G401 (cell line): ENCODE results near the gene PPFIA4. TPM values are rescaled to one million over a fixed set of nuclear protein-coding genes. Genes with fewer than 3 reads are reported as not detected.

Experiments
- DNase-seq: peaks from one replicate; pipeline ENCODE4 v3.0.0-alpha.2; 2015; ENCODE audit warnings: low spot score
- in situ Hi-C: cut with HindIII; loops from 2 replicates; pipeline ENCODE4 v1.10.0; 2016; ENCODE audit warnings: low sequenced_read_pairs, mixed read lengths
- total RNA-seq: library from RNA; depleted of rRNA; stranded (reverse); fragments of >200 nt; shearing (Covaris generic); gene quantifications from 2 replicates; pipeline ENCODE4 v1.2.3, GENCODE V29; 2014

The PPFIA4 gene
- total RNA-seq, 1 experiment from 2014 or later: 2.1 TPM

GRCh38 chr1:203076031-203076511 lies 49.8 kb downstream of the PPFIA4 start:
- in situ Hi-C loops: no loop called here
- peak; percentile 58 for DNase-seq

DNA sequence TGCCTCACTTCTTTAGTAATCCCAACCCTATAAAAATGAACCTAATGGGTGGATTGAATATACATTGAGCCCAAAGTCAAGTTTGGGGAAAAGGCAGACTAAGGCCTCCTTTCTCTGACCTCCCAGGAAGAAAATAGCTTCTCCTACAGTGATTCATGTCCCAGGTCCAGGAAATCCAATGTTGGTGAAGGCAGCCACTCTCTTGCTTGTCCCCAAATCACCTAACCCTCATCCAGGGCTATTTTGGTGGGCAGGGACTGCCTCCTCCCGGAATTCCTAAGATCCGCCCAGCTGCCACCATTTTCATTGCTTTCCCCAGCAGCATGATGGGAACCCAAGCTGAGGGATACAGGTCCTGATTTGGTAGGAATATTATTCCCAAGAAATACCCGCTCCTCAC lies 51.1 kb downstream of the PPFIA4 start:
- no peak for DNase-seq
- in situ Hi-C loops: no loop called here

GRCh38 chr1:203077956-203078355 lies 51.7 kb downstream of the PPFIA4 start:
- no peak for DNase-seq
- in situ Hi-C loops: no loop called here

DNA sequence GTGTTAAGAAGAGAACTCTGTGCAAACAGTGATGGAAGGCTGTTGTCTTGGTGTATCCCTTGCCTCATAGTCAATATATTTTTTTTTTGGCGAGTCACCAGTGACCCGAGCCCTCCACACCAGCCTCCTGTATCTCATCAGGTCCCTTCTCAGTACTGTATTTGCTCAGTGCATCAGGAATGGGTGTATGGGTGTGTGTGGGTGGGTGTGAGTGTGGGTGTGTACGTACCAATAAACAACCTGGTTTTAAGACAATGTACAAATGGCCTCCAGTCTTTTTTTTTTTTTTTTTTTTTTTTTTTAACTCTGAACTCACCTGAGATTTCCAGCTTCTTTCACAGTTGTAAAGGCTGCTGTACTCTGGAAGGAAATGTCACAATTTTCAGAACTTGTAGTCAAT lies 52.2 kb downstream of the PPFIA4 start:
- in situ Hi-C loops: no loop called here
- no peak for DNase-seq

DNA sequence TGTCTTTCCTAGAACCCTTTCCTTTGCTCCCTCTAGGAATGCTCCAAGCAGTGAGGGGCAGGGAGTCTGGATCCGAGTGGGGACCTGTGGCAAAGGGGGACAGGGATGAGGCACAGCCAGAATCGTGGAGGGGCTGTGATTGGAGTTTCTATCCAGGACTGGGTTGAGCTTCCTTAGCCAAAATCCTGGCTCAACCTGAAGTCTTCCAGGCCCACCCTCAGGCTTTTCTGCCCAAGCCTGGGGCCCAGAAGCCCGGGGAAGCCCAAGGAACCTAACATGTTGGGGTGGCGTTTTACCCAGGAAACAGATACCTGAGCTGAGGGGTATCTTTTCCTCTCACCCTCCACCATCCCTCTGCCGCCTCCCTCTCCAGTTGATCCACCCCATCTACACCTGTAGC lies 54.2 kb downstream of the PPFIA4 start:
- in situ Hi-C loops: no loop called here
- DNase-seq: no peak

- DNase-seq: no peak
- in situ Hi-C loops: no loop called here
Observed at GRCh38 chr1:203081465-203082230, 55.4 kb downstream of the PPFIA4 start.

- in situ Hi-C loops: no loop called here
- DNase-seq: no peak
Observed at GRCh38 chr1:203082231-203082505, 55.9 kb downstream of the PPFIA4 start.

- no peak for DNase-seq
- in situ Hi-C loops: no loop called here
Observed at GRCh38 chr1:203082571-203083462, 56.5 kb downstream of the PPFIA4 start.

- in situ Hi-C loops: no loop called here
- DNase-seq: no peak
Observed at GRCh38 chr1:203083463-203083921, 57.2 kb downstream of the PPFIA4 start.

- in situ Hi-C loops: no loop called here
Observed at GRCh38 chr1:203084588-203085527, 58.6 kb downstream of the PPFIA4 start.

DNA sequence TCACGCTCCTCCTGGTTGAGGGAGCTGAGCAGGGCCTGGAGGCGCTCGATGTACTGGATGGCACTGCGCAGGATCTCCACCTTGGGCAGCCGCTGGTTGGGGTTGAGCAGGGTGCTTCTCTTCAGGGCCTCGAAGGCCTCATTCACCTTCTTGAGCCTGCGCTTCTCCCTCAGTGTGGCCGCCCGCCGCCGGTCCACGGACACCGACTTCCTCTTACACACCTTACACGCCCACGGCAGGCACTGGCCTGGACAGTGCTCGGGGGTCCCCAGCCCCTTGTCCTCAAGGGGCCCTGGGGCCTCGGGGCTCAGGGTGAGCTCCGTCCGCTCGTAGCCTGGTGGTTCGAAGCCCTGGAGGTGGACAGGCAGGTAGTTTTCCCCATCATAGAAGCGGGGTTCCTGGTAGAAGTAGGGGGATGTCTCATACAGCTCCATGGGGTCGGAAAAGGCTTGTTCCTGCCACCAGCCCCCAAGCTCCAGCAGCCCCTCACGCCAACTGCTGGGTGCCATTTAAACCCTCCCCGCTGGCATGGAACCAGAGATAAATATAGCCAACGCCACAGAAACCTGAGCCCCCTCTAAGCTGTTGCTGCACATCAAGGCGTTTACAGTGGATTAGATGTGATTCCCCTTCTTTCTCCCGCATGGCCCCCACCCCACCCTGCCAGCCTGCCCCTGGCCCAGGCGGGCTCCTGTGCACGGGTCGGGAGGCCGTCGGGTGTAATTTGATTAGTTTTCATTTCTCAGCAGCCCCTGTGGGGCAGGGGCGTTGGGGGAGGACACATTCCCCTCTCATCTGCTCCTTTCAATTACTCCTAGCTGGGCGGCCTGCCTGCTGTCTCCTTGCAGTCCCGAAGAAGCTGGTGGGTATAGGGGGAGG lies 59.5 kb downstream of the PPFIA4 start, which contains the start of gene MYOG:
Gene MYOG, minus strand, starts transcription at position 485 of the 879 bp plus-strand sequence. Its CDS starts 51 bp downstream, at position 434.
- in situ Hi-C loops: no loop called here
- DNase-seq: no peak

More at GRCh38 chr1:203084588-203085527, 58.6 kb downstream of the PPFIA4 start:
- DNase-seq: no peak

GRCh38 chr1:203086992-203087763 lies 60.9 kb downstream of the PPFIA4 start:
- in situ Hi-C loops: no loop called here
- no peak for DNase-seq

DNA sequence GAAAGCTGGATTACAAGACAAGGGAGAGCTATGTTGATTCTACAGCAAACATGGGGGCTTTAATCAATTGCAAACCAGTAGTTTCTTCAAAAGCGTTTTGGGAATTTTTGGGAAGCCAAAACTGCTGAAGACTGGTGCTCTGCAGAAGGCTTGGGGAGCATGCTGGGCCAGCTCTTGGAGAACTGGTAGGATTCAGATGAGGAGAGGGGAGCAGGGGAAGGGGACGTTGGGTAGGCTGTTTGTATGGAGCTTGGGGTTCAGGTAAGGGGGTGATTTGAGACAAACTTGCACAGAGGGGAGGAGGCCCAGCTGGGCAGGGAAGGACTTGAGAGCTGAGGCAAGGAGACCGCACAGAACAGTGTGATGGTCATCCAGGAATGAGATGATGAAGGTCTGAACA lies 62.1 kb downstream of the PPFIA4 start:
- no peak for DNase-seq
- in situ Hi-C loops: no loop called here

DNA sequence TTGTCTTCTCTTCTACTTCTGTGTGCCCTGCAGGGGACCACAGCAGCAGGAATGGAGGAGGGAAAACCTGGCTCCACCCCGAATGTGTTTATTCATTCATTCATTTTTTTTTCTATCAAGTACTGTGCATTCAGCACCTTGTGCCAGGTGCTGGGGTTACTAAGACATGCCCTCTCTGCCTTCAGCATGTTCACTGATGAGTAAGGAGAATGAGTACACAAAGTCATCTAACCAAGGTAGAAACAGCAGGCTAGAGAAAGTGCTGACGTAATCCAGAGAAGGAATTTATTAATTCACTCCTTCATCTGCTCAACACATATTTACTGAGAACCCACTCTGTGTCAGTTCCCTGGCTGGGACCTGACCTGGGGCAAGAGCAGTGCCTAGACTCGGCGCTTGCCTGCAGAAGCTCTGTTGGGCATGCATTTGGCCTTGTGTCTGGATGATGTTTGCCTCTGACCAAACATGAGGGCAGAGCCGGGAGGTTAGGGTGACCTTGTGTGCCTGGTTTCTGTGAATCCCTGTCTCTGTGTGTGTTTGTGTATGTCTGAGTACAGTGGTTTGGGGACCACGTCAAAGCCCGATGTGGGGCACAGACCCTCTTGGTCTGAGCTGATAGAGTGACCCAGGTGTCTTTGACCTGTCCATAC lies 62.8 kb downstream of the PPFIA4 start:
- DNase-seq: no peak
- in situ Hi-C loops: no loop called here

- no peak for DNase-seq
Observed at GRCh38 chr1:203089651-203090045, 63.4 kb downstream of the PPFIA4 start.

DNA sequence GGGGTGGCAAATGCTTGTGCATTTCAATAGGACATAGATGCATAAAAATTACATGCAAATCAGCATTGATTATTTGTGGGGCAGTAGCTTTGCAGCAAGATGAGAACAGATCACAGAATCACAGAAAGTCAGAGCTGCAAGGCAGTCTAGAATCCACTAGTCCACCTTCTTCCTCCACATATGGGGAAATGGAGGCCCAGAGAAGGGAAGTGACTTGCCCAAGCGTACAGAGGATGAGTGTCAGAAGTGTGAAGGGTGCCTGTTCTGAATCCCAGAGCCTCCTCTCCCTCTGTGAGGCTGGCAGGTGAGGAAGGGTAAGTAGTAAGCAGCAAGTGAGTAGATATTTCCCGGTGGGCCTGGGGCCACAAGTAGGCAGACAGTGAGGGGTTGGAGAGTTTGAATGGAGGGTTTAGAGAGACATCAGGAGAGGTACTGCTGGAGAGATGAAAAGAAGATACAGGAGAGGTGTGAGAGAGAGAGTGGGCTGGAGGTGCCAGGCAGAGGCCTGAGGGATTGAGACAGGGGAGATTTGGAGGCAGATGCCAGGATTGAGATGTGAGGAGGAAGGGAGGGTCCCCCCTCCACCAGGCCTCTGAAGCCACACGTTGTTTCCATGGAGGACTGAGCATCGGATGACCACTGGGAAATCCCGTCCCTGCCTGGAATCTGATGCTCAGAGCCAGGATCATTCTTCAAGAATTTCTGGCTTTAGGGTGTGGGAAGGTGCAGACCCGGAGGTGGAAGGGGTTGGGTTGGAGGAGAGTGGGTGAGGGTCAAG lies 64.3 kb downstream of the PPFIA4 start:
- DNase-seq: no peak

More at GRCh38 chr1:203089651-203090045, 63.4 kb downstream of the PPFIA4 start:
- in situ Hi-C loops: no loop called here

GRCh38 chr1:203091199-203091477 lies 64.8 kb downstream of the PPFIA4 start:
- in situ Hi-C loops: no loop called here
- DNase-seq: no peak

More for the DNA sequence above, 64.3 kb downstream of the PPFIA4 start:
- in situ Hi-C loops: no loop called here
